ENCODE measurements around the gene GPR160.

DNA sequence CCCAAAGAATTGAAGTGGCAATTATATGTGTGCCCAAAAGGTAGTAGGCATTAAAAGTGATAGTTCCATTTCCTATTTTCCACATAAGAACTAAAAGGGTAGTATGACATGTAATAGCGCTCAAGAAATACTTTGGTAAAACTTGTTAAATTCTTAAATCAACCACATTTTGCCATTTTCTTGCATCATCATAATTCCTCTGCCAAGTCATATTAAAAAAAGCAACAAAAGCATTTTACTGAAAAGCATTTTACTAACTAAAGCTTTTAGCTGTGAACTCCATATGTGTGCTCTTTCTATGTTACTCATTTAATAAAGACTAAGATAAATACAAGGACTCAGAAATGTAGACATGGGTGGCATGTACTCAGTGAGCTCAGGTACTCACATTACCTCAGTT is 70.1 kb downstream of the GPR160 start:
- TF ChIP-seq, protein P1, sequence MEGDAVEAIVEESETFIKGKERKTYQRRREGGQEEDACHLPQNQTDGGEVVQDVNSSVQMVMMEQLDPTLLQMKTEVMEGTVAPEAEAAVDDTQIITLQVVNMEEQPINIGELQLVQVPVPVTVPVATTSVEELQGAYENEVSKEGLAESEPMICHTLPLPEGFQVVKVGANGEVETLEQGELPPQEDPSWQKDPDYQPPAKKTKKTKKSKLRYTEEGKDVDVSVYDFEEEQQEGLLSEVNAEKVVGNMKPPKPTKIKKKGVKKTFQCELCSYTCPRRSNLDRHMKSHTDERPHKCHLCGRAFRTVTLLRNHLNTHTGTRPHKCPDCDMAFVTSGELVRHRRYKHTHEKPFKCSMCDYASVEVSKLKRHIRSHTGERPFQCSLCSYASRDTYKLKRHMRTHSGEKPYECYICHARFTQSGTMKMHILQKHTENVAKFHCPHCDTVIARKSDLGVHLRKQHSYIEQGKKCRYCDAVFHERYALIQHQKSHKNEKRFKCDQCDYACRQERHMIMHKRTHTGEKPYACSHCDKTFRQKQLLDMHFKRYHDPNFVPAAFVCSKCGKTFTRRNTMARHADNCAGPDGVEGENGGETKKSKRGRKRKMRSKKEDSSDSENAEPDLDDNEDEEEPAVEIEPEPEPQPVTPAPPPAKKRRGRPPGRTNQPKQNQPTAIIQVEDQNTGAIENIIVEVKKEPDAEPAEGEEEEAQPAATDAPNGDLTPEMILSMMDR (IDR thresholded peaks at IDR 0.05) = no peak
- TF ChIP-seq EP300 (IDR thresholded peaks at IDR 0.05; ENCODE audit: low read depth) = no peak
- no peak for TF ChIP-seq POLR2AphosphoS5 (IDR thresholded peaks at IDR 0.05)

Measured in transverse colon (tissue), 4 donors.